Fibroblast of lung (primary cell): ENCODE measurements around the gene WSB2. TPM values are rescaled to one million over a fixed set of nuclear protein-coding genes. Genes with fewer than 3 reads are reported as not detected.

Experiments
- DNase-seq, 2 donors: peaks; one replicate each; pipeline versions ENCODE4 v3.0.0 to v3.0.0-alpha.2; 2010; ENCODE audit warnings: low read depth in 2 of 2
- H2AFZ ChIP-seq: 2 replicates; pipeline ENCODE4 v1.5.1; 2012; ENCODE audit warnings: low read length, control low read depth, inconsistent platforms
- H3K27ac ChIP-seq: 2 replicates; pipeline ENCODE4 v1.5.1; 2011; ENCODE audit warnings: low read length, control low read depth; ENCODE audit not compliant: insufficient read depth
- H3K27me3 ChIP-seq: 2 replicates; pipeline ENCODE4 v1.5.1; 2011; ENCODE audit warnings: mild to moderate bottlenecking, low read length; ENCODE audit not compliant: control insufficient read depth, insufficient read depth
- H3K36me3 ChIP-seq: 2 replicates; pipeline ENCODE4 v1.5.1; 2011; ENCODE audit warnings: low read length; ENCODE audit not compliant: control insufficient read depth, insufficient read depth
- H3K4me1 ChIP-seq: 2 replicates; pipeline ENCODE4 v1.5.1; 2011; ENCODE audit warnings: low read length; ENCODE audit not compliant: control insufficient read depth, insufficient read depth; ENCODE audit errors: extremely low read depth
- H3K4me2 ChIP-seq: 2 replicates; pipeline ENCODE4 v1.5.1; 2011; ENCODE audit warnings: low read length, control low read depth; ENCODE audit not compliant: insufficient read depth; ENCODE audit errors: extremely low read depth
- H3K4me3 ChIP-seq, 4 experiments: fragments of 200-600 bp in 1 of 4; sonication (generic) in 1 of 4; replicated peaks in 1 of 4; 2 replicates each; pipeline ENCODE4 v1.5.1; 2011 to 2016; ENCODE audit warnings: low read length in 4 of 4, low read depth in 3 of 4, mild to moderate bottlenecking in 3 of 4, control low read depth in 2 of 4, inconsistent platforms in 1 of 4, mixed read lengths in 1 of 4; ENCODE audit not compliant: insufficient read depth in 1 of 4; ENCODE audit errors: control extremely low read depth in 1 of 4
- H3K79me2 ChIP-seq: 2 replicates; pipeline ENCODE4 v1.5.1; 2012; ENCODE audit warnings: mild to moderate bottlenecking, low read length, inconsistent platforms; ENCODE audit not compliant: control insufficient read depth, insufficient read depth
- H3K9ac ChIP-seq: 2 replicates; pipeline ENCODE4 v1.5.1; 2011; ENCODE audit warnings: mild to moderate bottlenecking, low read length, control low read depth; ENCODE audit not compliant: insufficient read depth
- H3K9me3 ChIP-seq: 2 replicates; pipeline ENCODE4 v1.5.1; 2012; ENCODE audit warnings: low read depth, low read length; ENCODE audit not compliant: control insufficient read depth, insufficient read depth
- H4K20me1 ChIP-seq: 2 replicates; pipeline ENCODE4 v1.5.1; 2011; ENCODE audit warnings: low read length; ENCODE audit not compliant: control insufficient read depth, insufficient read depth; ENCODE audit errors: extremely low read depth
- CTCF ChIP-seq, 2 donors: IDR thresholded peaks in 1 of 2; conservative IDR thresholded peaks in 1 of 2; 1 replicate in 1 of 2; 2 replicates in 1 of 2; pipeline ENCODE4 v1.5.1; 2011 to 2012; ENCODE audit warnings: low read length in 2 of 2, control low read depth in 1 of 2, inconsistent platforms in 1 of 2, low read depth in 1 of 2, mild to moderate bottlenecking in 1 of 2
- EZH2 ChIP-seq: IDR thresholded peaks from 2 replicates; pipeline ENCODE4 v1.5.1; 2012; ENCODE audit warnings: low read length, control low read depth, mild to moderate bottlenecking; ENCODE audit errors: missing control alignments
- polyA plus RNA-seq, 2 donors: library from polyadenylated mRNA; depleted of rRNA in 1 of 2; stranded (reverse) in 1 of 2; unstranded in 1 of 2; fragments of >200 nt; gene quantifications; 2 replicates each; pipeline ENCODE4 v1.2.1, GENCODE V29; 2011 to 2012; ENCODE audit warnings: missing spikeins in 1 of 2
- total RNA-seq: library from RNA; depleted of rRNA; stranded (reverse); fragments of >200 nt; gene quantifications from 2 replicates; pipeline ENCODE4 v1.2.1, GENCODE V29; 2014

Gene WSB2
- total and polyA plus RNA-seq, 2 donors (not counting 1 experiment from before 2014, with no cell fraction given), result 118 to 122 TPM

DNA sequence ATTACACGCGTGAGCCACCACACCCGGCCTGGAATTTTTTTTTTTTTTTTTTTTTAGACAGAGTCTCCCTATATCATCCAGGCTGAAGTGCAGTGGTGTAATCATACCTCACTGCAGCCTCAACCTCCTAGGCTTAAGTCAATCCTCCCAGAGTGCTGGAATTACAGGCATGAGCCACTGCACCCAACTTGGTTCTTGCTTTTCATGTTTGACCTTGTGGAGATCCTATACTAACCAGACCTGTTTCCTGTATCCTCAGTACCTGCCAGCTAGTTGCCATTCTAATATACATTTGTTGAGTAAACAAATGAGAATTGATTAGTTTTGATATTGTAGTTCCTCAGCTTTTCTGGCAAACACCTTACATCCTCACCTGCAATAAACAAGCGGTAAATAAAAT is 46.0 kb upstream of the WSB2 start:
- H3K4me3 ChIP-seq, result no peak overlapping the region
- H2AFZ ChIP-seq, result no peak overlapping the region
- H3K27me3 ChIP-seq, result no peaks in the 10 kb centered on the region
- no peaks in the 10 kb centered on the region for H3K9me3 ChIP-seq
- H3K79me2 ChIP-seq, result no peaks in the 10 kb centered on the region
- TF ChIP-seq CTCF (conservative IDR thresholded peaks at IDR 0.05 in 1 of 2, IDR thresholded peaks at IDR 0.05 in 1 of 2; ENCODE audit: low read depth in 1 of 2, low read length in 2 of 2), result no peak
- TF ChIP-seq EZH2, result no peak
- no peak overlapping the region for H3K4me2 ChIP-seq
- H3K9ac ChIP-seq, result no peak overlapping the region
- peaks cover 2% of the 10 kb centered on the region for H3K4me1 ChIP-seq
- no peak for DNase-seq
- H3K27ac ChIP-seq, result no peak overlapping the region
- no peaks in the 10 kb centered on the region for H4K20me1 ChIP-seq
- no peaks in the 10 kb centered on the region for H3K36me3 ChIP-seq

DNA sequence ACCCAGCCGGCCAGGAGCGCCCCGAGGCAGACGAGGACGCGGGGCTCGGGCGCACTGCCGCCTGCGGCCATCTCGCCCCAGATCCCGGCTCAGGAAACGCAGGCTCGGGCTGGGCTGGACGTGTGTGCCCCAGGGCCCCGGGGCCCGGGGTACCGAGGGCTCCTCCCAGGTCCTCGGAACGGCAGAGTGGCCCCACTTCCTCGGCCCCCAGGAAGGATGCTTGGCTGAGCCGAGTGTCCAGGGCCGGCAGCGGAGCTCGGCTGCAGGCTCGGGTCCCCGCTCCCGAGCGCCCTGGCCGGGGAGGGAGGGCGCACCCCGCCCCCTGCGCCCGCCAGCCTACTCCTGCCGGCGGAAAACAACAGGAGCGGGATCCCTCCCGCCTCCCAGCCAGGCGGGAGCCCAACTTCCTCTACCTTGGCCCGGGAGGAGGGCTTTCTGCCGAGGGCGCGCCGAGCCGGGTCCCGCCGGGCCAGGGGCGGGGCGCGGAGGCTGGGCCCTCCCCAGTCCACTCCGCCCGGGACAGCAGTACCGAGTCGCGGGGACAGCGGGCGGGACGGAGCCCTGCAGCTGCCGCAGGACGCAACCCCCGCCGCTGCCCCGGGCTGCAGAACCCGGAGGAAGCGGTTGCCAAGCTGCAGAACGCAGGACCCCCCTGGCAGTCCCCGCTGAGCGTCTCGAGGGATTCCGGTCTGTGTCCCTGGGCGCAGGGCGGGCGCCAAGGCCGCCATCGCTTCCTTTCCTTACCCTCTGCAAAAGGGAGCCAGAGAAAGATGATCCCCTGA is 42.8 kb upstream of the WSB2 start, which contains the start of gene VSIG10:
TSS of gene VSIG10 (minus strand) at position 411 of the 782 bp plus-strand sequence. CDS start at position 71, 340 bp downstream.
- TF ChIP-seq CTCF (conservative IDR thresholded peaks at IDR 0.05 in 1 of 2, IDR thresholded peaks at IDR 0.05 in 1 of 2; ENCODE audit: low read depth in 1 of 2, low read length in 2 of 2) (no peak), EZH2 (no peak)

GRCh38 chr12:118103201-118103600 is 42.2 kb upstream of the WSB2 start:
- peak overlapping the region; percentile 60 to 78 (median 71) for H3K4me3 ChIP-seq
- peak overlapping the region; percentile 73 for H2AFZ ChIP-seq
- no peaks in the 10 kb centered on the region for H3K36me3 ChIP-seq
- H3K9me3 ChIP-seq, result no peaks in the 10 kb centered on the region
- TF ChIP-seq CTCF (conservative IDR thresholded peaks at IDR 0.05 in 1 of 2, IDR thresholded peaks at IDR 0.05 in 1 of 2; ENCODE audit: low read depth in 1 of 2, low read length in 2 of 2), result no peak
- no peak for TF ChIP-seq EZH2
- H3K9ac ChIP-seq, result peak overlapping the region; percentile 77
- no peaks in the 10 kb centered on the region for H4K20me1 ChIP-seq
- H3K27ac ChIP-seq, result peak overlapping the region; percentile 20
- H3K79me2 ChIP-seq, result no peaks in the 10 kb centered on the region
- peaks cover 2% of the 10 kb centered on the region for H3K4me1 ChIP-seq
- H3K27me3 ChIP-seq, result no peaks in the 10 kb centered on the region
- H3K4me2 ChIP-seq, result peak overlapping the region; percentile 92
- peak; percentile 17 to 30 for DNase-seq

More for the DNA sequence above, 42.8 kb upstream of the WSB2 start, which contains the start of gene VSIG10:
- no peaks in the 10 kb centered on the region for H3K27me3 ChIP-seq
- no peaks in the 10 kb centered on the region for H3K36me3 ChIP-seq
- peak; percentile 57 to 71 for DNase-seq
- peak within 1 kb of the TSS; percentile 82 for H2AFZ ChIP-seq
- no peaks in the 10 kb centered on the region for H4K20me1 ChIP-seq
- H3K27ac ChIP-seq, result peak within 1 kb of the TSS; percentile 38
- peak within 1 kb of the TSS; percentile 77 for H3K9ac ChIP-seq
- peaks cover 2% of the 10 kb centered on the region for H3K4me1 ChIP-seq
- H3K4me3 ChIP-seq, result peak within 1 kb of the TSS; percentile 68 to 78 (median 74)
- H3K9me3 ChIP-seq, result no peaks in the 10 kb centered on the region
- no peaks in the 10 kb centered on the region for H3K79me2 ChIP-seq
- H3K4me2 ChIP-seq, result peak within 1 kb of the TSS; percentile 92
